HepG2 (cell line): ENCODE measurements around the gene CFAP69. TPM values are rescaled to one million over a fixed set of nuclear protein-coding genes. Genes with fewer than 3 reads are reported as not detected.

Experiments
- ATAC-seq: fragments of 200-7000 bp; cut with Tn5 transposase; 3 replicates; pipeline ENCODE4 v1.9.1; 2020; ENCODE audit warnings: mild to moderate bottlenecking, moderate library complexity
- BruUV-seq: library from RNA; stranded (reverse); fragments of 400-500 nt; replicated peaks from 2 replicates; lab custom pipeline; 2021; lab: Mats Ljungman, UMichigan
- CTCF ChIA-PET: fragments of 300-600 bp; formaldehyde crosslinking; extraction: SDS; loops from one replicate; lab custom pipeline; 2021; ENCODE audit warnings: low total read pairs, inconsistent platforms, low intra/inter-chr PET ratio; lab: Yijun Ruan, JAX
- POLR2A ChIA-PET: fragments of 350-600 bp; sonication (Branson Sonifier 250); formaldehyde crosslinking; loops from one replicate; lab custom pipeline; 2020; ENCODE audit warnings: antibody characterized with exemption, inconsistent platforms; lab: Yijun Ruan, JAX
- DNase-seq: peaks from one replicate; pipeline ENCODE4 v3.0.0-alpha.2; 2015; ENCODE audit warnings: low spot score
- FAIRE-seq: peaks from 3 replicates; lab custom pipeline; 2011; peaks lifted over from hg19 to GRCh38; lab: Jason Lieb, UNC
- H2AFZ ChIP-seq: one replicate; pipeline ENCODE4 v1.6.1; 2011; ENCODE audit warnings: low read length, inconsistent platforms
- H3K27ac ChIP-seq: fragments of 300-600 bp; 3 replicates; pipeline ENCODE4 v1.8.0; 2011; ENCODE audit warnings: mixed run types, mild to moderate bottlenecking, mixed read lengths, low read length, inconsistent platforms; ENCODE audit not compliant: insufficient read depth; ENCODE audit errors: extremely low read length
- H3K27me3 ChIP-seq, 2 experiments: fragments of 200-600 bp in 1 of 2; 2 replicates in 1 of 2; 3 replicates in 1 of 2; pipeline versions ENCODE4 v1.6.0 to v1.8.0; 2011; ENCODE audit warnings: low read length in 2 of 2, mild to moderate bottlenecking in 2 of 2, moderate library complexity in 2 of 2, inconsistent platforms in 1 of 2; ENCODE audit not compliant: insufficient read depth in 2 of 2, control insufficient read depth in 1 of 2
- H3K36me3 ChIP-seq, 2 experiments: fragments of 200-600 bp in 1 of 2; replicated peaks in 1 of 2; 2 replicates in 1 of 2; 3 replicates in 1 of 2; pipeline versions ENCODE4 v1.5.1 to v1.8.0; 2011; ENCODE audit warnings: low read length in 2 of 2, inconsistent platforms in 1 of 2; ENCODE audit not compliant: insufficient read depth in 2 of 2, control insufficient read depth in 1 of 2
- H3K4me1 ChIP-seq: 2 replicates; pipeline ENCODE4 v1.5.1; 2012; ENCODE audit warnings: low read length, inconsistent platforms; ENCODE audit not compliant: insufficient read depth
- H3K4me2 ChIP-seq: 2 replicates; pipeline ENCODE4 v1.6.0; 2011; ENCODE audit warnings: low read depth, low read length, inconsistent platforms
- H3K4me3 ChIP-seq, 3 experiments: fragments of 200-600 bp in 1 of 3; sonication (generic), shearing (Covaris generic) in 1 of 3; replicated peaks in 1 of 3; 2 replicates each; pipeline ENCODE4 v1.5.1; 2011 to 2016; ENCODE audit warnings: low read length in 3 of 3, inconsistent platforms in 2 of 3, low read depth in 2 of 3, mild to moderate bottlenecking in 2 of 3, control low read depth in 1 of 3, mixed read lengths in 1 of 3; ENCODE audit not compliant: insufficient read depth in 1 of 3
- H3K79me2 ChIP-seq: one replicate; pipeline ENCODE4 v1.6.1; 2011; ENCODE audit warnings: low read length, inconsistent platforms; ENCODE audit not compliant: insufficient read depth
- H3K9ac ChIP-seq: 2 replicates; pipeline ENCODE4 v1.6.0; 2011; ENCODE audit warnings: mild to moderate bottlenecking, low read depth, low read length, inconsistent platforms; ENCODE audit not compliant: insufficient read depth
- H3K9me3 ChIP-seq: 2 replicates; pipeline ENCODE4 v1.5.1; 2012; ENCODE audit warnings: mild to moderate bottlenecking, low read length
- H4K20me1 ChIP-seq: 2 replicates; pipeline ENCODE4 v1.6.0; 2011; ENCODE audit warnings: inconsistent platforms, mild to moderate bottlenecking, low read length, moderate library complexity; ENCODE audit not compliant: insufficient read depth
- ATM ChIP-seq: fragments of 450-650 bp; IDR thresholded peaks from 2 replicates; pipeline ENCODE4 v1.7.1; 2017; ENCODE audit warnings: mild to moderate bottlenecking, borderline replicate concordance
- CHD2 ChIP-seq: IDR thresholded peaks from 2 replicates; pipeline ENCODE4 v1.6.1; 2011; ENCODE audit warnings: low read depth, low read length, improper control_type of control experiment
- DNMT1 ChIP-seq: sonication (generic); formaldehyde crosslinking; IDR thresholded peaks from 2 replicates; pipeline ENCODE4 v1.5.1; 2020; ENCODE audit warnings: mild to moderate bottlenecking, missing genetic modification reagents
- EP300 ChIP-seq, 3 experiments: sonication (generic) in 1 of 3; formaldehyde crosslinking in 1 of 3; IDR thresholded peaks; 2 replicates each; pipeline versions ENCODE4 v1.5.1 to v1.6.1; 2011 to 2020; ENCODE audit warnings: low read depth in 2 of 3, low read length in 2 of 3, borderline replicate concordance in 1 of 3, improper control_type of control experiment in 1 of 3, mild to moderate bottlenecking in 1 of 3, missing genetic modification reagents in 1 of 3, moderate library complexity in 1 of 3
- ETV5 ChIP-seq: IDR thresholded peaks from 2 replicates; pipeline ENCODE4 v1.6.1; 2018; ENCODE audit warnings: missing biosample characterization, missing genetic modification reagents, inconsistent platforms, borderline replicate concordance
- HIVEP1 ChIP-seq: sonication (generic); formaldehyde crosslinking; IDR thresholded peaks from 2 replicates; pipeline ENCODE4 v1.4.0; 2020; ENCODE audit warnings: mild to moderate bottlenecking, missing genetic modification reagents
- HOXD1 ChIP-seq: sonication (generic); formaldehyde crosslinking; IDR thresholded peaks from 2 replicates; pipeline ENCODE4 v1.5.0; 2020; ENCODE audit warnings: missing genetic modification reagents
- IKZF1 ChIP-seq: fragments of 450-650 bp; IDR thresholded peaks from 2 replicates; pipeline ENCODE4 v1.7.1; 2016
- NCOA2 ChIP-seq: sonication (generic); formaldehyde crosslinking; IDR thresholded peaks from 2 replicates; pipeline ENCODE4 v1.8.0; 2022; ENCODE audit warnings: inconsistent platforms
- NFRKB ChIP-seq: fragments of 450-650 bp; IDR thresholded peaks from 2 replicates; pipeline ENCODE4 v1.6.1; 2017
- ONECUT2 ChIP-seq: sonication (generic); formaldehyde crosslinking; IDR thresholded peaks from 2 replicates; pipeline ENCODE4 v1.4.0; 2020; ENCODE audit warnings: missing genetic modification reagents
- SP1 ChIP-seq, 2 experiments: fragments of 450-650 bp in 1 of 2; sonication (generic) in 1 of 2; formaldehyde crosslinking in 1 of 2; IDR thresholded peaks; 2 replicates each; pipeline versions ENCODE4 v1.4.0 to v1.6.1; 2016 to 2020; ENCODE audit warnings: missing genetic modification reagents in 1 of 2
- ZMYM4 ChIP-seq: sonication (generic); formaldehyde crosslinking; IDR thresholded peaks from 2 replicates; pipeline ENCODE4 v1.8.1; 2023; ENCODE audit warnings: mild to moderate bottlenecking, missing genetic modification reagents
- ZNF20 ChIP-seq: sonication (generic); formaldehyde crosslinking; IDR thresholded peaks from 2 replicates; pipeline ENCODE4 v1.4.0; 2020; ENCODE audit warnings: mild to moderate bottlenecking, moderate library complexity, missing genetic modification reagents
- ZNF317 ChIP-seq: sonication (generic); formaldehyde crosslinking; IDR thresholded peaks from 2 replicates; pipeline ENCODE4 v1.5.0; 2020; ENCODE audit warnings: mild to moderate bottlenecking, missing genetic modification reagents
- ZNF562 ChIP-seq: sonication (generic); formaldehyde crosslinking; IDR thresholded peaks from 2 replicates; pipeline ENCODE4 v1.8.0; 2022; ENCODE audit warnings: missing genetic modification reagents, borderline replicate concordance
- ZNF567 ChIP-seq: sonication (generic); formaldehyde crosslinking; IDR thresholded peaks from 2 replicates; pipeline ENCODE4 v1.8.1; 2023; ENCODE audit warnings: mild to moderate bottlenecking, missing genetic modification reagents, borderline replicate concordance
- ZNF614 ChIP-seq: IDR thresholded peaks from 2 replicates; pipeline ENCODE4 v1.6.1; 2018; ENCODE audit warnings: missing biosample characterization, missing genetic modification reagents, inconsistent platforms, borderline replicate concordance
- WGBS: methylation state at CpG from one replicate; pipeline ENCODE4 v1.1.6; 2017; ENCODE audit warnings: low lambda C conversion rate; 5-methylcytosine and 5-hydroxymethylcytosine counted together
- in situ Hi-C: cut with HindIII; loops from 2 replicates; pipeline ENCODE4 v1.10.0; 2017; ENCODE audit warnings: low pct_unique_long_range_greater_than_20kb; ENCODE audit not compliant: extremely low pct_ligation_motif_present
- intact Hi-C: fragments of 100-400 bp; cut with micrococcal nuclease; formaldehyde crosslinking; loops from one replicate; pipeline ENCODE4 v1.10.0; 2022; ENCODE audit not compliant: unreplicated experiment
- polyA plus RNA-seq, 8 experiments: library from polyadenylated mRNA; depleted of rRNA in 3 of 8; stranded (reverse) in 7 of 8; unstranded in 1 of 8; fragments of >200 nt; fragmentation: Illumina TruSeq in 4 of 8; extraction: Trizol in 4 of 8; gene quantifications; 2 replicates each; pipeline versions ENCODE4 v1.2.1 to v1.2.3, GENCODE V29; 2011 to 2016; ENCODE audit warnings: low read depth in 4 of 8, missing spikeins in 1 of 8, mixed read lengths in 1 of 8; ENCODE audit not compliant: insufficient read depth in 1 of 8
- total RNA-seq, 5 experiments: library from RNA; depleted of rRNA; stranded (reverse); fragments of >200 nt; fragmentation: Illumina TruSeq; extraction: Trizol; gene quantifications; 2 replicates each; pipeline ENCODE4 v1.2.3, GENCODE V29; 2016; ENCODE audit warnings: low read depth in 1 of 5
- TF ChIP-seq, protein P1 (sequence below): sonication (generic); formaldehyde crosslinking; IDR thresholded peaks from 2 replicates; pipeline ENCODE4 v1.9.0; 2021; ENCODE audit warnings: missing genetic modification reagents, mild to moderate bottlenecking, borderline replicate concordance
- TF ChIP-seq, protein P2 (sequence below): sonication (generic); formaldehyde crosslinking; IDR thresholded peaks from 2 replicates; pipeline ENCODE4 v1.4.0; 2020; ENCODE audit warnings: missing genetic modification reagents

Gene CFAP69
- total and polyA plus RNA-seq, 2 of the 13 experiments (the other 11 are each of a cell fraction or from before 2014, with no cell fraction given), result 2.2 to 4.0 TPM

DNA sequence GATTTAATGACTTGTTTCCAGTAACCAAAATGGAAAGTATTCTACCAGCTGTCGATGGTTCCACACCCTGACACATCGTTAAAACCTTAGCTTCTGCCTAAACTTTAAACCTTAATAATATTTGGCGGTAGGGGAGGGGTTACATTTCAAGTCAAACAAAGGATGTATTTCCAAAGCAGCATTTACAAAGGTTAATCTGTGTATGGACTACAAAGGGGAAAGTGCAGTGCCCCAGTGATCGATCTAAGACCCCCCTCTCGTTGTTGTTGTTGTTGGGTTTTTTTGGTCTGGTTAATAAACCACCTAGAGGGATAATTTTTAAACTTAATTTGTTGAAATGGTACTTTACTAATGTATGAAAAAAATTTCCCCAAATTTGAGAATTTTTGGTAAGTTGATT is 34.5 kb upstream of the CFAP69 start:
- H3K9ac ChIP-seq, result peak overlapping the region; percentile 82
- CTCF ChIA-PET, result interaction anchor here (2.2 kb wide), 1 partner anchor 56 kb away, joined by 20 read pairs; the partner anchor contains the start of gene STEAP1
- FAIRE-seq, result peak; percentile 23
- H3K4me1 ChIP-seq, result peaks cover 30% of the 10 kb centered on the region
- H3K27me3 ChIP-seq, result peaks cover 0 to 5% of the 10 kb centered on the region in 2 experiments; a peak in 1 of 5 replicates
- no peaks in the 10 kb centered on the region for H3K36me3 ChIP-seq
- peak overlapping the region; percentile 94 for H3K27ac ChIP-seq
- peak overlapping the region; percentile 65 to 87 (median 83) for H3K4me3 ChIP-seq
- no peaks in the 10 kb centered on the region for H3K9me3 ChIP-seq
- no TSS peak for BruUV-seq
- 2% methylated on average over 5 of the region's 5 CpGs for WGBS
- DNase-seq, result peak; percentile 17
- peak overlapping the region; percentile 17 for H2AFZ ChIP-seq
- intact Hi-C loops (loop anchor here (1.0 to 2.0 kb wide), 3 partner anchors 37 to 136 kb away; partner anchors contain the start of gene GTPBP10), in situ Hi-C loops (no loop called here)
- POLR2A ChIA-PET, result interaction anchor here (0.8 to 3.1 kb wide), 13 partner anchors 12 to 193 kb away, joined by 3 to 65 read pairs (median 7); partner anchors contain the start of genes CLDN12 and STEAP1
- peaks cover 3% of the 10 kb centered on the region for H3K79me2 ChIP-seq
- H3K4me2 ChIP-seq, result peak overlapping the region; percentile 87
- no peak for ATAC-seq
- H4K20me1 ChIP-seq, result no peaks in the 10 kb centered on the region
- no peak for TF ChIP-seq NFRKB
- no peak for TF ChIP-seq ZNF317
- no peak for TF ChIP-seq IKZF1
- TF ChIP-seq ETV5 (CRISPR knock-in tag), result no peak
- peak; percentile 93 for TF ChIP-seq ONECUT2 (CRISPR knock-in tag)
- no peak for TF ChIP-seq ATM
- no peak for TF ChIP-seq HOXD1 (CRISPR knock-in tag)
- no peak for TF ChIP-seq SP1 (IDR thresholded peaks at IDR 0.05)
- no peak for TF ChIP-seq SP1 (CRISPR knock-in tag; IDR thresholded peaks at IDR 0.05)
- no peak for TF ChIP-seq HIVEP1 (CRISPR knock-in tag)
- no peak for TF ChIP-seq CHD2
- no peak; the same call in 1 of the 2 replicates for TF ChIP-seq ZMYM4 (CRISPR knock-in tag)
- TF ChIP-seq, protein P1, sequence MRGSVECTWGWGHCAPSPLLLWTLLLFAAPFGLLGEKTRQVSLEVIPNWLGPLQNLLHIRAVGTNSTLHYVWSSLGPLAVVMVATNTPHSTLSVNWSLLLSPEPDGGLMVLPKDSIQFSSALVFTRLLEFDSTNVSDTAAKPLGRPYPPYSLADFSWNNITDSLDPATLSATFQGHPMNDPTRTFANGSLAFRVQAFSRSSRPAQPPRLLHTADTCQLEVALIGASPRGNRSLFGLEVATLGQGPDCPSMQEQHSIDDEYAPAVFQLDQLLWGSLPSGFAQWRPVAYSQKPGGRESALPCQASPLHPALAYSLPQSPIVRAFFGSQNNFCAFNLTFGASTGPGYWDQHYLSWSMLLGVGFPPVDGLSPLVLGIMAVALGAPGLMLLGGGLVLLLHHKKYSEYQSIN (CRISPR knock-in tag), result no peak
- no peak for TF ChIP-seq DNMT1
- TF ChIP-seq NCOA2 (CRISPR knock-in tag), result peak; percentile 48; the same call in 1 of the 2 replicates
- TF ChIP-seq, protein P2, sequence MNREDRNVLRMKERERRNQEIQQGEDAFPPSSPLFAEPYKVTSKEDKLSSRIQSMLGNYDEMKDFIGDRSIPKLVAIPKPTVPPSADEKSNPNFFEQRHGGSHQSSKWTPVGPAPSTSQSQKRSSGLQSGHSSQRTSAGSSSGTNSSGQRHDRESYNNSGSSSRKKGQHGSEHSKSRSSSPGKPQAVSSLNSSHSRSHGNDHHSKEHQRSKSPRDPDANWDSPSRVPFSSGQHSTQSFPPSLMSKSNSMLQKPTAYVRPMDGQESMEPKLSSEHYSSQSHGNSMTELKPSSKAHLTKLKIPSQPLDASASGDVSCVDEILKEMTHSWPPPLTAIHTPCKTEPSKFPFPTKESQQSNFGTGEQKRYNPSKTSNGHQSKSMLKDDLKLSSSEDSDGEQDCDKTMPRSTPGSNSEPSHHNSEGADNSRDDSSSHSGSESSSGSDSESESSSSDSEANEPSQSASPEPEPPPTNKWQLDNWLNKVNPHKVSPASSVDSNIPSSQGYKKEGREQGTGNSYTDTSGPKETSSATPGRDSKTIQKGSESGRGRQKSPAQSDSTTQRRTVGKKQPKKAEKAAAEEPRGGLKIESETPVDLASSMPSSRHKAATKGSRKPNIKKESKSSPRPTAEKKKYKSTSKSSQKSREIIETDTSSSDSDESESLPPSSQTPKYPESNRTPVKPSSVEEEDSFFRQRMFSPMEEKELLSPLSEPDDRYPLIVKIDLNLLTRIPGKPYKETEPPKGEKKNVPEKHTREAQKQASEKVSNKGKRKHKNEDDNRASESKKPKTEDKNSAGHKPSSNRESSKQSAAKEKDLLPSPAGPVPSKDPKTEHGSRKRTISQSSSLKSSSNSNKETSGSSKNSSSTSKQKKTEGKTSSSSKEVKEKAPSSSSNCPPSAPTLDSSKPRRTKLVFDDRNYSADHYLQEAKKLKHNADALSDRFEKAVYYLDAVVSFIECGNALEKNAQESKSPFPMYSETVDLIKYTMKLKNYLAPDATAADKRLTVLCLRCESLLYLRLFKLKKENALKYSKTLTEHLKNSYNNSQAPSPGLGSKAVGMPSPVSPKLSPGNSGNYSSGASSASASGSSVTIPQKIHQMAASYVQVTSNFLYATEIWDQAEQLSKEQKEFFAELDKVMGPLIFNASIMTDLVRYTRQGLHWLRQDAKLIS (CRISPR knock-in tag), result no peak
- no peak for TF ChIP-seq ZNF614 (CRISPR knock-in tag)
- TF ChIP-seq EP300 (IDR thresholded peaks at IDR 0.05; ENCODE audit: low read depth in 2 of 2, low read length in 2 of 2), result peak in 1 of 2 experiments; percentile 50; a peak in 1 of 4 replicates
- TF ChIP-seq EP300 (CRISPR knock-in tag; IDR thresholded peaks at IDR 0.05; ENCODE audit: borderline replicate concordance), result no peak
- no peak for TF ChIP-seq ZNF562
- no peak for TF ChIP-seq ZNF567 (CRISPR knock-in tag)
- TF ChIP-seq ZNF20 (CRISPR knock-in tag), result no peak
